IMR-90 (cell line): ENCODE results near the gene UNC119. TPM values are rescaled to one million over a fixed set of nuclear protein-coding genes. Genes with fewer than 3 reads are reported as not detected.

Source experiments
- ATAC-seq: fragments of 200-7000 bp; cut with Tn5 transposase; 2 replicates; pipeline ENCODE4 v1.9.1; 2020; ENCODE audit warnings: low read depth, mild to moderate bottlenecking, moderate library complexity
- BruUV-seq: library from RNA; stranded (reverse); fragments of 400-500 nt; replicated peaks from 2 replicates; lab custom pipeline; 2021; lab: Mats Ljungman, UMichigan
- CTCF ChIA-PET: fragments of 300-600 bp; formaldehyde crosslinking; extraction: SDS; loops from one replicate; lab custom pipeline; 2021; ENCODE audit warnings: antibody characterized with exemption; lab: Yijun Ruan, JAX
- POLR2A ChIA-PET: fragments of 300-600 bp; sonication (Branson Sonifier 250); formaldehyde crosslinking; loops from one replicate; lab custom pipeline; 2022; ENCODE audit warnings: antibody characterized with exemption; ENCODE audit not compliant: unreplicated experiment; lab: Charles Lee
- DNase-seq: peaks from one replicate; pipeline ENCODE4 v3.0.0; 2013
- H2AFZ ChIP-seq: replicated peaks from 2 replicates; pipeline ENCODE3; 2013; ENCODE audit warnings: low read length, mild to moderate bottlenecking; ENCODE audit not compliant: poor library complexity
- H2AK5ac ChIP-seq: 2 replicates; pipeline ENCODE4 v1.6.1; 2013; ENCODE audit warnings: low read depth, low read length, inconsistent platforms
- H2AK9ac ChIP-seq: replicated peaks from 2 replicates; pipeline ENCODE3; 2013; ENCODE audit warnings: mild to moderate bottlenecking, low read depth, low read length, moderate library complexity; ENCODE audit not compliant: poor library complexity
- H2BK120ac ChIP-seq: 2 replicates; pipeline ENCODE4 v1.6.1; 2013; ENCODE audit warnings: low read depth, low read length, inconsistent platforms
- H2BK15ac ChIP-seq: 3 replicates; pipeline ENCODE4 v1.6.1; 2013; ENCODE audit warnings: low read depth, low read length, inconsistent platforms
- H2BK20ac ChIP-seq: 2 replicates; pipeline ENCODE4 v1.6.1; 2013; ENCODE audit warnings: low read depth, mild to moderate bottlenecking, inconsistent platforms, low read length, moderate library complexity
- H2BK5ac ChIP-seq: 2 replicates; pipeline ENCODE4 v1.6.1; 2013; ENCODE audit warnings: mild to moderate bottlenecking, low read depth, low read length, inconsistent platforms; ENCODE audit not compliant: poor library complexity, severe bottlenecking
- H3K14ac ChIP-seq: replicated peaks from 2 replicates; pipeline ENCODE4 v1.6.1; 2013; ENCODE audit warnings: low read depth, low read length, inconsistent platforms
- H3K18ac ChIP-seq: 2 replicates; pipeline ENCODE4 v1.6.1; 2013; ENCODE audit warnings: low read depth, low read length, control low read depth
- H3K23ac ChIP-seq: 2 replicates; pipeline ENCODE4 v1.6.1; 2013; ENCODE audit warnings: low read depth, low read length, inconsistent platforms
- H3K27ac ChIP-seq: 2 replicates; pipeline ENCODE4 v1.5.1; 2013; ENCODE audit warnings: mild to moderate bottlenecking, control low read depth, low read length; ENCODE audit not compliant: insufficient read depth
- H3K27me3 ChIP-seq: 2 replicates; pipeline ENCODE4 v1.6.1; 2013; ENCODE audit warnings: low read length; ENCODE audit not compliant: control insufficient read depth, insufficient read depth
- H3K36me3 ChIP-seq: 2 replicates; pipeline ENCODE4 v1.6.1; 2013; ENCODE audit warnings: low read length, mixed read lengths; ENCODE audit not compliant: control insufficient read depth, insufficient read depth
- H3K4ac ChIP-seq: 2 replicates; pipeline ENCODE4 v1.6.1; 2013; ENCODE audit warnings: low read depth, low read length, inconsistent platforms
- H3K4me1 ChIP-seq: 2 replicates; pipeline ENCODE4 v1.6.1; 2013; ENCODE audit warnings: low read length, mixed read lengths; ENCODE audit not compliant: control insufficient read depth, insufficient read depth
- H3K4me2 ChIP-seq: 2 replicates; pipeline ENCODE4 v1.6.1; 2013; ENCODE audit warnings: low read depth, mild to moderate bottlenecking, control low read depth, low read length, moderate library complexity
- H3K4me3 ChIP-seq: 2 replicates; pipeline ENCODE4 v1.5.1; 2013; ENCODE audit warnings: low read depth, mild to moderate bottlenecking, control low read depth, low read length, moderate library complexity; ENCODE audit not compliant: insufficient read depth
- H3K56ac ChIP-seq: 2 replicates; pipeline ENCODE4 v1.6.1; 2013; ENCODE audit warnings: low read length, inconsistent platforms; ENCODE audit not compliant: insufficient read depth; ENCODE audit errors: extremely low read depth
- H3K79me1 ChIP-seq, 2 experiments: 2 replicates each; pipeline ENCODE4 v1.6.1; 2013; ENCODE audit warnings: low read length in 2 of 2, inconsistent platforms in 1 of 2, low read depth in 1 of 2
- H3K9ac ChIP-seq: 2 replicates; pipeline ENCODE4 v1.6.1; 2013; ENCODE audit warnings: low read depth, low read length, control low read depth
- H3K9me1 ChIP-seq: 2 replicates; pipeline ENCODE4 v1.6.1; 2013; ENCODE audit warnings: low read length, inconsistent platforms; ENCODE audit not compliant: insufficient read depth
- H3K9me3 ChIP-seq: 2 replicates; pipeline ENCODE4 v1.6.1; 2013; ENCODE audit warnings: low read length; ENCODE audit not compliant: control insufficient read depth, insufficient read depth
- H4K20me1 ChIP-seq: 2 replicates; pipeline ENCODE4 v1.6.1; 2013; ENCODE audit warnings: low read length, inconsistent platforms; ENCODE audit not compliant: insufficient read depth
- H4K5ac ChIP-seq: 2 replicates; pipeline ENCODE4 v1.6.1; 2013; ENCODE audit warnings: mild to moderate bottlenecking, low read depth, low read length, control low read depth
- H4K8ac ChIP-seq, 2 experiments: 2 replicates each; pipeline ENCODE4 v1.6.1; 2013; ENCODE audit warnings: low read depth in 2 of 2, low read length in 2 of 2, control low read depth in 1 of 2, inconsistent platforms in 1 of 2
- H4K91ac ChIP-seq: 2 replicates; pipeline ENCODE4 v1.6.1; 2013; ENCODE audit warnings: low read depth, low read length, inconsistent platforms; ENCODE audit not compliant: insufficient read depth
- CEBPB ChIP-seq: IDR thresholded peaks from 2 replicates; pipeline ENCODE4 v1.6.1; 2012; ENCODE audit warnings: low read depth, low read length, improper control_type of control experiment
- CTCF ChIP-seq: conservative IDR thresholded peaks from 2 replicates; pipeline ENCODE4 v1.5.1; 2012; ENCODE audit warnings: mild to moderate bottlenecking, low read depth, low read length, improper control_type of control experiment
- WGBS, 2 experiments: methylation state at CpG; one replicate each; pipeline versions ENCODE4 v1.1.5 to v1.1.7; 2013; ENCODE audit warnings: missing lambda C conversion rate in 2 of 2; ENCODE audit not compliant: insufficient read length in 1 of 2; ENCODE audit errors: extremely low coverage in 2 of 2; 5-methylcytosine and 5-hydroxymethylcytosine counted together
- dilution Hi-C: fragments of 300-500 bp; cut with HindIII; formaldehyde crosslinking; loops from one replicate; pipeline ENCODE4 v1.14.3; 2018; ENCODE audit warnings: low sequenced_read_pairs; ENCODE audit not compliant: unreplicated experiment
- in situ Hi-C: fragments of 300-500 bp; cut with MboI; formaldehyde crosslinking; loops from 3 replicates; pipeline ENCODE4 v1.14.3; 2019; ENCODE audit warnings: low sequenced_read_pairs, inconsistent platforms, mixed read lengths
- intact Hi-C: fragments of 100-400 bp; cut with micrococcal nuclease; formaldehyde crosslinking; loops from 2 replicates; pipeline ENCODE4 v1.10.0; 2022
- polyA plus RNA-seq, 3 experiments: library from polyadenylated mRNA; depleted of rRNA; stranded (reverse); fragments of >200 nt; gene quantifications; 2 replicates each; pipeline ENCODE4 v1.2.3, GENCODE V29; 2012; ENCODE audit warnings: low replicate concordance in 1 of 3
- total RNA-seq: library from RNA; depleted of rRNA; stranded (reverse); fragments of >200 nt; gene quantifications from 2 replicates; pipeline ENCODE4 v1.2.3, GENCODE V29; 2012

The UNC119 gene
- total and polyA plus RNA-seq, 2 of the 4 experiments (the other 2 are of a cell fraction), result 22.4 to 57.4 TPM

- Histone ChIP-seq H4K5ac (no peak overlapping the region), H2BK120ac (no peak overlapping the region), H3K27me3 (no peaks in the 10 kb centered on the region), H2BK15ac (no peak overlapping the region), H3K4ac (no peak overlapping the region), H3K36me3 (peaks cover 23% of the 10 kb centered on the region), H2BK20ac (no peak overlapping the region), H3K27ac (no peak overlapping the region), H3K4me1 (peaks cover 6% of the 10 kb centered on the region; the same call in 1 of the 2 replicates), H3K9me3 (no peaks in the 10 kb centered on the region), H2AK5ac (no peak overlapping the region), H3K4me2 (no peak overlapping the region), H2AFZ (no peak overlapping the region), H3K4me3 (no peak overlapping the region), H3K9me1 (peaks cover 11% of the 10 kb centered on the region), H3K14ac (no peak overlapping the region), H2BK5ac (no peak overlapping the region), H4K91ac (no peak overlapping the region), H3K23ac (no peak overlapping the region), H3K18ac (no peak overlapping the region), H3K9ac (no peak overlapping the region), H2AK9ac (peak overlapping the region; percentile 34), H4K8ac (no peak overlapping the region), H3K79me1 (peaks cover 10 to 20% of the 10 kb centered on the region in 2 experiments), H3K56ac (no peak overlapping the region), H4K20me1 (peaks cover 5% of the 10 kb centered on the region; the same call in 1 of the 2 replicates)
- dilution Hi-C loops (no loop called here), in situ Hi-C loops (no loop called here), intact Hi-C loops (no loop called here)
- 95% methylated on average over 7 of the region's 14 CpGs; no CpG with 5 or more reads in 1 of the 2 experiments for whole genome bisulfite sequencing, 2 experiments
- BruUV-seq, result no TSS peak
- ChIA-PET POLR2A (no interaction called here), CTCF (no interaction called here)
- ATAC-seq (no peak), DNase-seq (no peak)
- 0 out of 2 replicates have a peak, but pooled peaks have one; percentile 14 for TF ChIP-seq CTCF
- no peak for TF ChIP-seq CEBPB
Measured at GRCh38 chr17:28575126-28575795, 22.8 kb upstream of the UNC119 start.
